Duodenal mucosa (tissue), 2 donors: ENCODE measurements around the gene LPP.

Experiments used
- H3K27ac ChIP-seq: one replicate; pipeline ENCODE4 v1.7.0; 2013; ENCODE audit warnings: low read depth, low read length
- H3K27me3 ChIP-seq, 2 donors: one replicate each; pipeline ENCODE4 v1.7.0; 2013; ENCODE audit warnings: low read length in 2 of 2, control low read depth in 1 of 2; ENCODE audit not compliant: insufficient read depth in 2 of 2, control insufficient read depth in 1 of 2
- H3K36me3 ChIP-seq, 2 donors: one replicate each; pipeline ENCODE4 v1.7.0; 2013; ENCODE audit warnings: low read length in 2 of 2, control low read depth in 1 of 2; ENCODE audit not compliant: insufficient read depth in 2 of 2, control insufficient read depth in 1 of 2
- H3K4me1 ChIP-seq, 2 donors: one replicate each; pipeline ENCODE4 v1.7.0; 2013; ENCODE audit warnings: low read length in 2 of 2, control low read depth in 1 of 2; ENCODE audit not compliant: insufficient read depth in 2 of 2, control insufficient read depth in 1 of 2
- H3K4me3 ChIP-seq, 2 donors: one replicate each; pipeline ENCODE4 v1.7.0; 2013; ENCODE audit warnings: low read length in 2 of 2, low read depth in 1 of 2
- H3K9ac ChIP-seq, 2 donors: one replicate each; pipeline ENCODE4 v1.7.0; 2013; ENCODE audit warnings: low read length in 2 of 2, low read depth in 1 of 2
- H3K9me3 ChIP-seq, 2 donors: one replicate each; pipeline ENCODE4 v1.7.0; 2013; ENCODE audit warnings: low read length in 2 of 2, control low read depth in 1 of 2; ENCODE audit not compliant: control insufficient read depth in 1 of 2

The LPP gene, protein sequence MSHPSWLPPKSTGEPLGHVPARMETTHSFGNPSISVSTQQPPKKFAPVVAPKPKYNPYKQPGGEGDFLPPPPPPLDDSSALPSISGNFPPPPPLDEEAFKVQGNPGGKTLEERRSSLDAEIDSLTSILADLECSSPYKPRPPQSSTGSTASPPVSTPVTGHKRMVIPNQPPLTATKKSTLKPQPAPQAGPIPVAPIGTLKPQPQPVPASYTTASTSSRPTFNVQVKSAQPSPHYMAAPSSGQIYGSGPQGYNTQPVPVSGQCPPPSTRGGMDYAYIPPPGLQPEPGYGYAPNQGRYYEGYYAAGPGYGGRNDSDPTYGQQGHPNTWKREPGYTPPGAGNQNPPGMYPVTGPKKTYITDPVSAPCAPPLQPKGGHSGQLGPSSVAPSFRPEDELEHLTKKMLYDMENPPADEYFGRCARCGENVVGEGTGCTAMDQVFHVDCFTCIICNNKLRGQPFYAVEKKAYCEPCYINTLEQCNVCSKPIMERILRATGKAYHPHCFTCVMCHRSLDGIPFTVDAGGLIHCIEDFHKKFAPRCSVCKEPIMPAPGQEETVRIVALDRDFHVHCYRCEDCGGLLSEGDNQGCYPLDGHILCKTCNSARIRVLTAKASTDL

DNA sequence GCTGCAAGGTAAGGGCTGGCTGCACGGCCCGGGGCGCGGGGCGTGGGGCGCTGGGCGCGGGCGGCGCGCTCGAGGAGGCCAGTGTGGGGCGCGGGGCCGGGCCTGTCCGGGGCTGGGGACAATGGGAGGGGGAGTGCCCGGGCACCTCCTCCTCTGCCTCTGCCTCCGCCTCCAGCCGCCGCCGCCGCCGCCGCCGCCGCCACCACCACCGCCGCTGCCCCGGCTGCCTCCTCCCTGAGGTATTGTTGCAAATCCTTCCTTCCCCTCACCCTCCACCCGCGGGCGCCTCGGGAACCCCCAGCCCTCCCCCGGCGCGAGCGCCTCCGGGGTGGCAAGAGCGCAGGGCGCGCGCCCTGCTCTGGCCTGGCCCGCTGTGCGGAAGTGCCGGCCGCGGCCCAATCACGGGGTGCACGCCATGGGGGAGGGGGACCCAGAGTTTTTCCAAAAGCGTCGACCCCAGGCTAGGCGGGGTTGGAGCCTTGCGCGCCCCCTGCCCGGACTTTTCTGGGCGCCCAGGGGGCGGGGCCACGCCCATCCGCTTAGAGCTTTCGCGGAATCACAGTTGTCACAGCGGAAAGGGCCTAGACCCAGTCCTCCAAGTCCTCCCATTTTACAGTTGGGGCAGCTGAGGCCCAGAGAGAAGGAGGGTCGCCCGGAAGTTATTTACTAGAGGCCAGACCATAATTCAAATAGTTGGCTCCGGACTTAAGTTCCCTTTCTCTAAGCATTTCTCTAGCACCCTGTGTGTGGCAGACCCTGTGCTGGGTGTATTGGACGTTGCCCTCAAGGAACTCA, at the start of gene LPP:
Gene LPP, plus strand, starts transcription at position 144 of the 795 bp plus-strand sequence. CDS start 251,964 bp downstream, outside the sequence.
- H3K4me3 ChIP-seq, result peak within 1 kb of the TSS; percentile 76 to 79
- no peaks in the 10 kb centered on the region for H3K27me3 ChIP-seq
- H3K27ac ChIP-seq, result peak within 1 kb of the TSS; percentile 91
- H3K9ac ChIP-seq, result peak within 1 kb of the TSS; percentile 79 to 82
- no peaks in the 10 kb centered on the region for H3K36me3 ChIP-seq
- peaks cover 45 to 60% of the 10 kb centered on the region in 2 donors for H3K4me1 ChIP-seq
- no peaks in the 10 kb centered on the region for H3K9me3 ChIP-seq

DNA sequence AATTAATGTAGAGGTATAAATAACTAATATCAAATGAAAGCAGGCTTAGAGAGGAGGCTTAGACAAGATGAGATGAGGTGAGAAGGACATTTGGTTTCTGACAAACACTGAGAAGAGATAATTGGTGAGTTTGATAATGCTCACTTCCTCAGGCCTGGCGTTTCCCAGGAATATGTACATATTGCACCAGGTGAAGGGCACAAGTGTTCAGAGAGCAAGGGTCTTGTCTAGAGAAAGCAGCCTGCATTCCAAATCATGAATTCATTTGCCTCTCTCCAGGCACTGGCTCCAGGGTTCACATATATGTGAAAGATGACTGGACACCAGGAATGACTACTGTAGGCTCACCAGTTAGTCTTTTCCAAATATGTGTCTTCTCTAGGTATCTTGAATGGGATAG, 48.0 kb upstream of the LPP start:
- no peak overlapping the region for H3K27ac ChIP-seq
- H3K4me3 ChIP-seq, result no peak overlapping the region
- peaks cover 0 to 3% of the 10 kb centered on the region in 2 donors for H3K9me3 ChIP-seq
- no peak overlapping the region for H3K9ac ChIP-seq
- no peaks in the 10 kb centered on the region for H3K36me3 ChIP-seq
- H3K27me3 ChIP-seq, result no peaks in the 10 kb centered on the region
- no peaks in the 10 kb centered on the region for H3K4me1 ChIP-seq

DNA sequence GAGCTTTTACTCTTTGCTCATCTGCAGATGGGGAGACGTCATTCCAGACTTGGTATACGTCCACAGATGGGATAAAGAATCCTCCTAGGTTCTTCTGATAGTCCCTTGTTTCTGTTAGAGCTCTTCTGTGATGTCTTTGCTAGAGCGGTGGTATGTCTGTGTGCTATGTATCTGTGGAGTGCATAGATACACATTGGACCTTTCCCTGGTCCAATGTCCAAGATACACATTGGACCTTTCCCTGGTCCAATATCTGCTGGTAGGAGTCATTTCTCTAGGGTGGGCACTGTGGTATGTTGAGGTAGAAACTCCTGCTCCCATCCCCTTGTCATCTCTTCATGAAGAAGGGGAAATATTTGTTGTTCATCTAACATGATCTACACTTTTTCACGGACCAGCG, 47.5 kb upstream of the LPP start:
- no peaks in the 10 kb centered on the region for H3K4me1 ChIP-seq
- H3K9ac ChIP-seq, result no peak overlapping the region
- no peaks in the 10 kb centered on the region for H3K36me3 ChIP-seq
- H3K27me3 ChIP-seq, result no peaks in the 10 kb centered on the region
- H3K4me3 ChIP-seq, result no peak overlapping the region
- no peaks in the 10 kb centered on the region for H3K9me3 ChIP-seq
- H3K27ac ChIP-seq, result no peak overlapping the region

DNA sequence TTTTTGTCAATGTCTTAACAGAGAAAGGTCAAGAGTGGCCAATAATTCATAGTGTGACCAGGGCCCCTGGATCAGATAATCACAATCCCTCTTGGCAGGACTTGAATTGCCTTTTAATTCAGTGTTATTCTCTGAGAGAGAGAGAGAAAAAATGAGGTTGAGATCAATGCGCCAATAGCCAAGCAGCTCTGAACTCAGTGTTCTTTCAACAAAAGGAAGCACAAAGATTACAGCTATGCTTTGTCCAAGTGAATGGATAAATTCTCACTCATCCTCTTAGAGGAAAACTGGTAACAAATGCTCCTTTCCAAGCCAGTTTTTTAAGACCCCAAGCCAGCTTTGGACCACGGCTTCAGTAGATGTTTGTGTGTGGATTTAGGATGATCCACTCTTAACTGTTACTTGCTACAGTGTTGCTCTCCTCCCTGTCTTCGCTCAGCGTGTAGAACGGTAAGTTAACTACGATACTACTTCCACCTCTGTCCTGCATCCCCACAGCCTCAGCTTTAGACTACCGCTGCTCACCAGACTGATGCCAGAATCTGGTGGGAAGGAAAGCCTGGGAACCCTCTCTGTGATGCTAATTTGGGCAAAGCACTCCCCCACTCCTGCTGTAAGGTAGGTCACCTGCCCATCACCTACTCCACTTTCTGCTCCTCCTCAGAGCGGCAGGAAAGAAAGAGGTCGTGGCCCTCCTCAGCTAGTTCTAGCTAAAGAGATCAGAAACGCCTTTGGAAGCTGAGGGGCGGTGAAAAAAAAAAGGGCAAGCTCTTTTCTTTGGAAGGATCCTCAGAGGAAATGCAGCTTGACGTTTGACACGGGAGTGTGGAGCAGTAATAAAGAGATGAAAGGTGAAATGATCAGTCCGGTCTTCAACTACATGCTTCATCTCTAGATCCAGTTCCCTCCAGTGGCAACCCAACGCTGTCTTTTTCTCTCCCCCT, 46.8 kb upstream of the LPP start:
- no peak overlapping the region for H3K27ac ChIP-seq
- no peaks in the 10 kb centered on the region for H3K27me3 ChIP-seq
- H3K4me1 ChIP-seq, result no peaks in the 10 kb centered on the region
- H3K4me3 ChIP-seq, result no peak overlapping the region
- H3K9me3 ChIP-seq, result no peaks in the 10 kb centered on the region
- H3K36me3 ChIP-seq, result no peaks in the 10 kb centered on the region
- H3K9ac ChIP-seq, result no peak overlapping the region

DNA sequence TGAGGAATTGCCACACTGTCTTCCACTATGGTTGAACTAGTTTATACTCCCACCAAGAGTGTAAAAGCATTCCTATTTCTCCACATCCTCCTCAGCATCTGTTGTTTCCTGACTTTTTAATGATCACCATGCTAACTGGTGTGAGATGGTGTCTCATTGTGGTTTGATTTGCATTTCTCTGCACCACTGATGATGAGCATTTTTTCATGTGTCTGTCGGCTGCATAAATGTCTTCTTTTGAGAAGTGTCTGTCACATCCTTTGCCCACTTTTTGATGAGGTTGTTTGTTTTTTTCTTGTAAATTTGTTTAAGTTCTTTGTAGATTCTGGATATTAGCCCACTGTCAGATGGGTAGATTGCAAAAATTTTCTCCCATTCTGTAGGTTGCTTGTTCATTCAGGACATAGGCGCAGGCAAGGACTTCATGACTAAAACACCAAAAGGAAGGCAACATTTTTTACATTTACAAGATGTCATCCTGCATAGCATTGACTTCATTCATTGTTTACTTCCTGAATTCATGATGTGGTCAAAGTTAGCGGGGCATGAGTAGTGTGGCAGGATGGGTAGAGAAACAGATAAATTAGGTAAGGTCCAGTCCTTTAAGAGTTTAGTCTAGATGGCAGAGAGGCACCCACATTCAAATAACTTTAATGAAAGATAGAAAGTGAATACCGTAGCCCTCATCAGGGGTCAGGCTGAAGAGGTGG, 45.1 kb upstream of the LPP start:
- no peak overlapping the region for H3K4me3 ChIP-seq
- no peaks in the 10 kb centered on the region for H3K27me3 ChIP-seq
- H3K27ac ChIP-seq, result no peak overlapping the region
- no peaks in the 10 kb centered on the region for H3K9me3 ChIP-seq
- H3K4me1 ChIP-seq, result no peaks in the 10 kb centered on the region
- H3K9ac ChIP-seq, result no peak overlapping the region
- no peaks in the 10 kb centered on the region for H3K36me3 ChIP-seq

DNA sequence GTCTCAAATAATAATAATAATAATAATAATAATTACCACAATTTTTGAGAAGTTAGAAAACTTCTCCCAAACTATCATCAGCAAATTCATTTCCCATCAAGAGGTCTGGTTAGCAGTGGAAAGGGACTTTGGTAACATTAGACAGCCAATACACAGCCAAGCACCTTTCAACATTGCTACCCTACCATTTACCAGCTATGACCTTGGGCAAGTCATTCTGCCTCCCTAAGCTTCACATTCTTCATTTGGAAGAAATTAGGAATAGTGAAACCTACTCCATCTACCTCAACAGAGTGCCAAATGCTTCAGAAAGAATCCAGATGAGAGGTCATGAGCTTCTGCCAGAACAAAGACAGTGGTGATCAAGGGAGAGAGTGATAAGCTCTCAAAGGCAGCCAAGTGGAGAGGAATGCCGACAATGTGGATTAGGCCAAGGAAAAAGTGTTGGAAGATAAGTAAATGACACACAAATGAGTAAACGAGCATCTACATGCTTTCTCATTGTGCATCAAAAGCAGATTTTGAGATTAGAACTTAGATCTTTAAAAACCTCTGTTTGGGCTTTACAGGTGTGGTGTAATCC, 42.9 kb upstream of the LPP start:
- Histone ChIP-seq H3K9ac (no peak overlapping the region), H3K9me3 (no peaks in the 10 kb centered on the region), H3K36me3 (no peaks in the 10 kb centered on the region), H3K4me1 (no peaks in the 10 kb centered on the region), H3K4me3 (no peak overlapping the region), H3K27me3 (no peaks in the 10 kb centered on the region), H3K27ac (no peak overlapping the region)

DNA sequence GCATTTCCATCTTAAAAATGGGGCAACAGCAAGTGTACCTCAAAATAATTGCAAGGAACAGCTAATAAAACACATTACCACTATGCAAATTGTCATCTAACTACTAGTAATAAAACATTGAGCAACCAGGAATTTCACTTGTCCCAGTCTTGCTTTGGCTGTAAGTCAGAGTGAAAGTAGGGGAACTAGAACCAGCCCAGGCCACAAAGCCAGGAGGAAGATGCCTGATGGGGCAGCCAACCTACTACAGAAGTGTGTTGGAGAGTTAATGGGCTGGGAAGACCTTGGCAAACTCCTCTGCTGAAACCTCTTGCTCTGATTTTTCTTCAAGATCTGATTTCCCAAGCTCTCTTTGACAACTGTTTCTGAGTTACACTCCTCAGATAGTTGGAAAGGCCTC, 40.2 kb upstream of the LPP start:
- H3K9ac ChIP-seq, result no peak overlapping the region
- no peak overlapping the region for H3K4me3 ChIP-seq
- H3K36me3 ChIP-seq, result no peaks in the 10 kb centered on the region
- H3K27me3 ChIP-seq, result no peaks in the 10 kb centered on the region
- no peak overlapping the region for H3K27ac ChIP-seq
- no peaks in the 10 kb centered on the region for H3K4me1 ChIP-seq
- H3K9me3 ChIP-seq, result no peaks in the 10 kb centered on the region

DNA sequence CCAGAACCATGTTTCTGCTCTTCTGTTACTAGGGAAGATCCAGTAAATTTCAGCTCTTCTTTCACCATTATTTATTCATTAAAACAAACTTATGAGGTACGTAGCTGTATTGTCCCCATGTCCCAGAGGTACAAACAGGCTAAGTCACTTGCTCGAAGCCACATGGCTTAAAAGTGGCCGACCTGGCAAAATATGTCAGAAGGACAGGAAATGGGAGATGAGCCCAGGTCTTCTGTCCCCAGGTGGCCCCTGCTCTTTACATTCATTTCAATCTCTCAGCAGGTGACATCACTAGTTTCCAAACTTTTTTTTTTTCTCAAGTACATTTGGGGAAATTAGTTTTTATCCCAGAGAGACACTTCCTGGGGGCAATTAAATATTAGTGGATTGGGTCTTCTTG, 34.1 kb upstream of the LPP start:
- no peaks in the 10 kb centered on the region for H3K36me3 ChIP-seq
- no peaks in the 10 kb centered on the region for H3K27me3 ChIP-seq
- no peak overlapping the region for H3K27ac ChIP-seq
- H3K9ac ChIP-seq, result no peak overlapping the region
- H3K9me3 ChIP-seq, result no peaks in the 10 kb centered on the region
- no peak overlapping the region for H3K4me3 ChIP-seq
- peaks cover 0 to 13% of the 10 kb centered on the region in 2 donors for H3K4me1 ChIP-seq
